GM18502 (cell line): ENCODE results near the gene KRT17.
A peak's percentile ranks its signal among the peaks of the same experiment; 100 is the strongest.

Experiments used
- ATAC-seq: cut with Tn5 transposase; IDR thresholded peaks from one replicate; pipeline ENCODE4 v1.9.1; 2021; ENCODE audit warnings: mild to moderate bottlenecking; ENCODE audit not compliant: unreplicated experiment, poor library complexity

The KRT17 gene

DNA sequence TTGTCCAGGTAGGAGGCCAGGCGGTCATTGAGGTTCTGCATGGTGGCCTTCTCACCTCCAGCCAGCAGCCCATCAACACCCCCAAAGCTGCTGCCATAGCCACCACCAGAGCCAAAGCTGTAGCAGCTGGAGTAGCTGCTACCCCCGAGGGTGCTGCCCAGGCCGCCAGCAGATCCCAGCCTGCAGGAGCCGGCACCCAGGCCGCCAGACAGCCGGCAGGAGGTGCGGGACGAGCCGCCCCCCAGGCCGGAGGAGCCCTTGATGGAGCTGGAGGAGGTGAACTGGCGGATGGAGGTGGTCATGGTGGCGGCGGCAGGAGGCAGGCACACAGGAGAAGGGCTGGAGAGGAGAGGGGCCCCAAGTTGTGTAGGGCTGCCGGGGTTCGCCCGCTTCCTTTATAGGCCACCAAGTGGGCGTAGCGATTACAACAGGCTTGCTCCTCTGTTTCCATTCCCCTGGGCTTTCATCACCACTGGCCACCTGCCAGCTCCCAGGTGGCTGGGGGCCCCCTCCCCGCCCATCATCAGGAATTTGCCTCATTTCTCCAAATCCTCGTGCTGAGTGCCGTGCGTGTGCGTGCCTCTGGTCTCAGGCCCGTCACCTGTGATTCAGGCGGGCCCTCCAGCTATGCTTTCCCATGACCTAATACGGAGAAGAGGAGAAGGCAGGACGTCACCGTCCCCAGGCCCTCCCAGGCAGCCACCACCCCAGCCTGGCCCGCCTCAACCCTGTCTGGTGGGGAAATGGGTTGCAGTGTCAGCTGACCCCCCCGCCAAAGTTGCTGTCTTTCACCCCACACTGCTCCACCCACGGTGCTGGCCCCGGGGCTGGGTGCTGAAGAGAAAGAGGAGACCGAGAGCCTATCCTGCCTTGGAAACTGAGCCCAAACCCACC, at the start of gene KRT17:
KRT17 (minus strand) TSS at position 368 of the 894 bp plus-strand sequence; CDS start at position 302, 66 bp downstream.
- no peak for ATAC-seq

DNA sequence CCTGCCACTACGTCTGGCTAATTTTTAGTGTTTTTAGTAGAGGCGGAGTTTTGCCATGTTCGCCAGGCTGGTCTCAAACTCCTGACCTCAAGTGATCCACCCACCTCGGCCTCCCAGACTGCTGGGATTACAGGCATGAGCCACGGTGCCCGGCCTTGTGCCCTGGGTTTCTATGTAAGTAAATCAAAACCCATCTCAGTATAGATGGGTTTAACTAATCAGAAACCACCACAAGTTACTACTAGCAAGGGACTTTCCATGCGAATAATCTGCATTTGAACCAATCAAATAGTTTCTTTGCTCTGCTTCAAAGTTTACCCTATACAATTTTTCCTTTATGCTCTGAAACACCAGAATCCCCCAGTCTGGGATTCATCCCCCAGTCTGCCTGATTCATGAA, 47.8 kb upstream of the KRT17 start:
- ATAC-seq: no peak

DNA sequence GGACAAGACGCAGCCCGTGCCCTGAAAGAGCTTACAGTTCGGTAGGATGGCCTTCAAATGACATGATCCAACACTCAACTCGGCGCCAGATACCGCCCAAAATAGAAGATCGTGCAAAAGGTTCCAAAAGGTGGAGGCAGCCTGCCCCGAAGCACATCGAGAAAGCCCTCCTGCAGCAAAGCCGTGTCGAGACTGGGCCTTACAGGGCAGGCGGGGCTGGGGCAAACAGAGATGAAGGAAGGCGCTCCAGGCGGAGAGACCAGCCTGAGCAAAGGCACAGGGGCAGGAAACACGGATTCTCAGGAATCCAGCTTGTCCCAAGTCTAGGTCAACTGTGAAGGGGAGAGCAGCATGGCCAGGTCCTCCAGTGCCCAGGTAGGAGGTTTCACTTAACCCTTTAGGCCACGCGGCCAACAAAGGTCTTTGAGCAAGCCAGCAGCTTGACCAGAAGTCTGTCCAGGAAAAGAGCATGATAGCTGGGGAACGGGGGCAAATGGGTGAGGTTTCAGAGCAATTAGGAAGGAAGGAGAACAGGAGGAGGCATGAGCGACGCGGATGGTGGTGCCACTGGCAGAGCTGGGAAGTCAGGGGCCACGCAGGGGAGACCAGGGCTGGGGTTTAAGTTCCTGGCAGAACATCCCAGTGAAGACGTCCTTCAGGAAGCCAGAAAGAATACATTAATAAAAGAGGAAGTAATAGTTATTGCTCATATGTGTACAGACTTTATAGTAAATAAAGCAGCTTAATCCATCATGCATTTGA, 43.1 kb upstream of the KRT17 start:
- ATAC-seq: no peak

DNA sequence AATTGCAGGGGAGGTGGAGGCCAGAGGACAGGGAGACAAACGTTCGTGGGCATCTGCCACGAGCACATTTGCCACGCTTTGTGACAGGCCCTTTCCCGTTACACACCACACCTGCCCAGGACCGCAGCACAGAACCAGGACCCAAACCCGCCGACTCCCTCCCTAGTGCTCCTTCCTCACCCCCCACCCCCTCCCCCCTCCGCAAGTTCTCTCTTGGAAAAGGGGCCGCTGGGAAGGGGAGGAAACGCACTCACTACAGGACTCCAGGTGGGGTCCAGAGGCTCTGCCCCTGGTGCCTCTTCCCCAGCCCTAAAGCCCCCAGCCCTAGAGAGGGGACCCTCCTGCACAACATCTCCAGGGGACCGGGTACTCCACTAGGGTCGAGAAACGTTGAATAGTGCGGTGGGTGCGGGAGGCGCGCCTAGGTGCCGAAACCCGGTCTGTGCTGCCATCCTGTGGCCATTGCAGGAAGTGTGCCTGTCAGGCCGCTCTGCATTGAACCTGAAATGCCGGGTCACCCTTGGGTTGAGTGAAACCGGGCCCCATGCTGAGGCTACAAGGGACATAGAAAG, 42.4 kb upstream of the KRT17 start:
- ATAC-seq: peak; percentile 52

DNA sequence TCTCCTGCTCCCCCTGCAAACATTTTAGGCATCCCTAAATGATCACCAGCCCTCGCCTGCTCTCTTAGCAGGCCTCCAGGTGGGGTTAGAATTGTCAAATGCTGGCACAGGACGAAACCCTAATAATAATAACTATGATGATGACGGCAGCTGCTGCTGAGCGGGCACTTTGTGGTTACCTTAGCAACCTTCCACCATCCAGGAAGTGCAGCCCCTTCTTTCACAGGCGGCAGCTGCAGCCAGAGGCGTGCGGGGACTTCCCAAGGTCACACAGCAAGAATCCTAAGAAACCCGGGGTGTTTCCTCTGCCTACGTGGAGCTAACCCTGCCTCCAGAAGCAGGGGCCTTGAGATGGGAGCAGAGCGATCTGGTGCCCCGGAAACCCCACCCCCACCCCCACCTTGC, 41.9 kb upstream of the KRT17 start:
- peak; percentile 35 for ATAC-seq

DNA sequence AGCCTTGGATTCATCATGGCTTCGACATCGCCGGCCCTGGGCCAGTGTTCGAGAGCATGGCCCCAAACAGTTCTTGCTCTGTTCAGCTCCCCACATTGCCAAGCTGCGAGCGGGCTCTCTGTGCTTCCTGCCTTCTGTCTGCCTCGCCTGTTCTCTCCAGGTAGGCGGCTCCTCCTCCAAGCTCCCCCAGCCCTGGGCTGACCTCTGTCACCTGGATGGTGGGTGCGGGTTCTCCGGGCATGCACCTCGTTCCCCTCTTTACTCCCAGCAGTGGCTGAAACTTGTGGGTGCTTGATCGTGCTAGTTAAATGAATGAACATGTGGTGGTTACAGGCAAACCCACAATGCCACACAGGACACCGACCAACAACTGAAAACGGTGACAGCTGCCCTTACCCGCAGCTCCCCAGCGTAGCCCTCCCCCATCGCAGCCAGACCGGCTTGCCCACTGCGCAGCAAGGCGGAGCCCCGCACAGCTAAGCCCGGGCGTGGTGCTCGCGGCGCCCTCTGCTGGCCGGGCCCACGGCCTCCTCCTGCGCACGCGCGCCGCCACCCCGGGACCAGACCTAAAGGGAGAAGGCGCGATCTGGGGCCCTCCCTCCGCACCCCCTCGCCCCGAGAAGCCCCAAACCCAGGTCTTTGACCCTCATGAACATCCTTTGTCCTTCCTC, 41.3 kb upstream of the KRT17 start:
- peak; percentile 68 for ATAC-seq

DNA sequence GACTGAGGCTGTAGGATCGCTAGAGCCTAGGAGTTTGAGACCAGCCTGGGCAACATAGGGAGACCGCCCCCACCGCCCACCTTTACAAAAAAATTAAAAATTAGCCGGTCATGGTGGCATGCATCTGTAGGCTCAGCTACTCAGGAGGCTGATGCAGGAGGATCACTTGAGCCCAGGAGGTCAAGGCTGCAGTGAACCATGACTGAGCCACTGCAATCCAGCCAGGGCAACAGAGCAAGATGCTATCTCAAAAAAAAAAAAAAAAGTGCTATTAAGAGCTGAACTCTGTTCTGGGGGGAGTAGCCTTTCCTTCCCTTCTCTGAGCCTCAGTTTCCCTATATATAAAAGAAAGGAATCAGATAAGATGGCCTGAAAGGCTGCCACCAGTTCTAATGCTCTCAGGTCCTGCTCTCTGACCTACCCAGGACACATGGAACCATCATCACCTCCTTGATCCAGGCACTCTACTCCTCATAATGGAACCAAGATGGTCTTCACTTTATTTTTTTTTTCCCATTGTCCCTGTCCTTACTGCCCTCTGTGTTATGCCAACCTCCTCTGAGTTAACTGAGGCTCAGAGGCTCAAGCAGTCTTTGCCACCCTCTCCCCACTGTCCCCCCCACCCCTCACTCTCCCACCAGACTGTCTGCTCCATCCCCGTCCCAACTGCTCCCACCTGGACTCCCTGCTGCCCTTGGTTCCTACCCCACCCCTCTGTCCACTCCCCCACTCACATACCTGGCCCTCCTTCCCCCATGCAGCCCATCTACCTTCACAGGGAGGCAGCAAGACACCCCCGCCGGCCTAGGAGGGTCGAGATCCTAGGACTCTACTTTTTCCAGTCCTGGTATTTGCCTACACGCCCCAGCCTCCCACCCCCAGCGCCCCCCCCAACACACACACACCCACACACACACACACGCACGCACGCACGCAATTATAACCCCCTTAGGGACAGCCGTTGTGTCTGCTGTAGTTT, 40.5 kb upstream of the KRT17 start:
- ATAC-seq: no peak

DNA sequence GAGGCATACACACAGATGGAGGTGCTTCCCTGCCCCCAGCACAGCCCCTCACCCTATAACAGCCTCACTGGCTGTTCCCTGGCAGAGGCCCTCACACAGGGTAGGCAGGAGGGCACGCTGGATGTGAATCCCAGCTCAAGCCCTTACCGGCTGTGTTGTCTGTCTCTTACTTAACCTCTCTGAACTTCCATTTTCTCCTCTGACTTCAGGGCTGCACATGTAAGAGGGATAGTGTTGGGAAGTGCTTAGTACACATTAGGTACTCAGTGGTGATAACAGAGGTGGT, 39.7 kb upstream of the KRT17 start:
- no peak for ATAC-seq

DNA sequence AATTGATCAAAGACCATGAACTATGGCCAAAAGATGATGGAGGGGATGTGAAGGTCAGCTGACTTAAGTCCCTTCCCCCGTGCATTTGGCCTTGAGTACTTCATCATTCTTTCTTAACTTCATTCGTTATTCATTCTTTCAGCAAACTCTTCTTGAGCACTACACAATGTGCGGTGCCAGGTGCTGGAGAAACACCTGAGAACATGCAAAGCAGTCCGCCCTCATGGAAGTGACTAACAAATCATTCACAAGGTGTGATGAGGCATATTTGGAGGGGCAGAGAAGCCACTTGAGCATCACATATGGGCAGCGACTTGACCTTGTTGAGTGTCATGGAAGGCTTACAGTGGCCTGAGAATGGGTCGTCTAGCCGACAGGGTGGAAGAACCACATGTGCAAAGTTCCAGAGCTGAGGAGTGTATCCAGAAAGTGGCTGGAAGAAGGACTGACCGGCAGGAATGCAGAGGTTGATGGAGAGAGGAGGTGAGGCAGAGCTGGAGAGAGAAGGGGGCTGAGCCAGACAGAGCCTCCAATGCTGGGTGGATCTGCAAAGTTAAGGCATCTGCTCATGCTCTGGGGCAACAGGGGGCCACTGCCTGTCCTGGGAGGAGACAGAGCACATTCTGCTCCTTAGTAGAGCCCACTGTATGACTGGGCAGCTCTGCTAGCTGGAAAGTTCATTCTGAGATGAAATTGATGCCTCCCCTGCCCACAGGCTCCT, 39.2 kb upstream of the KRT17 start:
- ATAC-seq: no peak

DNA sequence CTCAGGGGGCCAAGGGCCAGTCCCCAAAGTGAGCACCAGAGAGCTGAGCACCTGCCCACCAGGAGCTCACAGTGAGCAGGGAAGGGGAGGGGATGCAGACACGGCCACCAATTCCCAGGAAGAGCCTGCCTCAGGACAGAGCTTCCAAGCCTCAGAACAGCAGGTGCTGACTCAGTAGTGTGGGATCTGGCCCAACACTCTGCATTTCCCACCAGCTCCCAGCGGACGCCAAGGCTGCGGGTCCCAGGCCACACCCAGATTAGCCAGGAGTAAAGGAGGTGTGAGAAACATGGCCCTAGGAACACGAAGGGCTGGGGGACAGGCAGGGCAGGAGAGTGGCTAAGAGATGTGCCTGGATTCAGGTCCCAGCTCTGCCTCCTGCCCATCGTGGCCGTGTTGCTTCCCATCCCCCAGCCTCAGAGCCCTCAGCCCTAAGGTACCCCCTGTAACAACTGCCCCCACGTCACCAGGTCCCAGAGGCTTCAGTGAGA, 35.9 kb upstream of the KRT17 start:
- no peak for ATAC-seq

DNA sequence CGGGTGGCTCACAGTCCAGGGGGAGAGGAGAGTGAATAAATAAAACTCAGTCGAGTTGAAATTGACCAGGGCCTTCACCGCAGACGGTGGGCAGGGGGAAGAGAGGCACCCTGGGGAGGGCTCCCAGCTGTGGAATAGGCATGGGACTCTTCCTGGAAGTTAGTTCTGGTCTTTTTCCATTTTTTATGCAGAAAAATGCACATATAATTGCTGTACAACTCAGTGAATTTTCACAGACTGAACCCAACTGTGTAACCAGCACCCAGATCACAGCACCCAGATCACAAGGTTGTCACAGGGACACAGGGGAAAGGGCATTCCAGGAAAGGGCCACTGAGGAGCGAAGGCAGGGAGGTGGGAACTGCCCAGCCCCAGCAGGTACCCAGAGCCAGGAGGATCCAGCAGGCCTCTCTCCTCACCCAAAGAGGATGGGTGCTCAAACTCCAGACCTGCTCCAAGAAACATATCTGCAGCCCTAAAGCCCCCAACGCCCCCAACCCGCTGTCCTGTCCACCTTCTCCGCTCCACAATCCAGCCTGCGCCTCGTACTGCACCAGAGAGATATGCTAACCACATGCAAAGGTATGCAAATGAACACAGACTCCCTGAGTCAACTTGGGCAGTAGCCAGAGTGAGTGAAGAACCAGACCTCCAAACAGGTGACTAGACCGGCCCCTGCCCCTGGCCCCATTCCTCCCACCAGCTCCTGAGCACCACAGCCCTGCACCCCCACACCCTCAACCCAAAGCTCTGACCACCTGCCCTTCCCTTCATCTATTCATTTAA, 35.2 kb upstream of the KRT17 start:
- ATAC-seq: no peak

DNA sequence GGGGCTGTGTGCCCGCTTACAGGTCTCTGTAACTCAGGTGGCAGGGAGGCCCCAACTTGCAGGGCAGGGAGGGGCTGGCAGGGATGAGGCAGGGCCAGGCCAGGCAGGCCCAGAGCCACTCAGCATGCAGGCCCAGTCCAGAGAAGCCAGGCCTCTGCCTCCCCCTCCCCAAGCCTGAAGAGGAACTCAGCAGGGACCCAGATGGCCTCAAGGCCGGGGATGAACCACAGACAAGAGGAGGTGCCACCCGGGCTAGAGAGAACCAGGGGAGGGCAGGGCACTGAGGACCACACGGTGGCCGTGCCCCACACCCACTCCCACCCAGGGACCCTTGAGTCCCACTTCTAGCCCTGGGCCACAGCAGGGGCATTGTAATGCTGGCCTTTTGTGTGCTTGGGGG, 34.5 kb upstream of the KRT17 start:
- ATAC-seq: no peak

DNA sequence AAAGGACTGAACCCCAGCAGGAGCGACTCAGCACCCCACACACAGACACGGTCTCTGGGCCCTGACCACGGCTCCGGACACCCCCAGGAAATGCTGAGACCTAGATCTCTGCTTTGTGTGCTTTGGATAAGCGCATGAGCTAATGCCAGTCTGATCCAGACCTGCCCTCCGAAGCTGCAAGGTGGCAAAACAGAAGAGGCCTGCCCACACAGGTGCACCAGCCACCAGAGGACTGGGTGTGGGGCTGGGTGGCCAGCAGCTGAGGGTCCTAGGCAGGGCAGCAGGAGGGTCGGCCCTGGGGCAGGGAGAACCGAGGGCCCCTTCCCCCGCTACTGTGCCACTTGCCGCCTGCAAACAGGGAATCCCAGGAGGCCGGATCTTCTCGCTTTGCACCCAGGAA, 33.6 kb upstream of the KRT17 start:
- ATAC-seq: no peak

DNA sequence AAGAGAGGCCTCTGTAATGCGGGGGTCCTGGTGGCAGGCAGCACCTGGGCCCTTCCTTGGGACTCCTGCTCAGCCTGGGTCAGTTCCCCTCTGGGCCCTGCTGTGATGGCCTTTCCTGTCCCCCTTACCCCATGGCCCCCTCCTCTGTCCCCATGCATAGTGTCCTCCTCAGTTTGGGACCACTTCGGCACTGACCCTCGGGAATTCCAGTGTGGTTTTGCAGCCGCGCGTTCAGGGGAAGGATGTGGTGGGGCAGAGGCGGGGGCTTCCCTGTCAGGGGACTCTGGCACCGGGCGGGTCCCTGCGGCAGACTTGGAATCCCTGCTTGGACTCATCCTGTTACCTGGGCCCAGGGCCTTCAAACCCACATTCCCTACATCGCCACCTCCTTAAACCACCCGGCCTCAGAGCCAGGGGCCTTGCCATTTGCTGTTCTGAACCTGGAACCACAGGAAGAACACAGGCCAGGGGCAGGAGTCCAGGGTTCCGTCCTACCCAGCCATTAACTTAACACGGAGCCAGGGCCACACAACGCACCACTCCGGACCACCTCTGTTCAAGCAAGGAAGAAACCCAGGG, 32.9 kb upstream of the KRT17 start:
- no peak for ATAC-seq

DNA sequence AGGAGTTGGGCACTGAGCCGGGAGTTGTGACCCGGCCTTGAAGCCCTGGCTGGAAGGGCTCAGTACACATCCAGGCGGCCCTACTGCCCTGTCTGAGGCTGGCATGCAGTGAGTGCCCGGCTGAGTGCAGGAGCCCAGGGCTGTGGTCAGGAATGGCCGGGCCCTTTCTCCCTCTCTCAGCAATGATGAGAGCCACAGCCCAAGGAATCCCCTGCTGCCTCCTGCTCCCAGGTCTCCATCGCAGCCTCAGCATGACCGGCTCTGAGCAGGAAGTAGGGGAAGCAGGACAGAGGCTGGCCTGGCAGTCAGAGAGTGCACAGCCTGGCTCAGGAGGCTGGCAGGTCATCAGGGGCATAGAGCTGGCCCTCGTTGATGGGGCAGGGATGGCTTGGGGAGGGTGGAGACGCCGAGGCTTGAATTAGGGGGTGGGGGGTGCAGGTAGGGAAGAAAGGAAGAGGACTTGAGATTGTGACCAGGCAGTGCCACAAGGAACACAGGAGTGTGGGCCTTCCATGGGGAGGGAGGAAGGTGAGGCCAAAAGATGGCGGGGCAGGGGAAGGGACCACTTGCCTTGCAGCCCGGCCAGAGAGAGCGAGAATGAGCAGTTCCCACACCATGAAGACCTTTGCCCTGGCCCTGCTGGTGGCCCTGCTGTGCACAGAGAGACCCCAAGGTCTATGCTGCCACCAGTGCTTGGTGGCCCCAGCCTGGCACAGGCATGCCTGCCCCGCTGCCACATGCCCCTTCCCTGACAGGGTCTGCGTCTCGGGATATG, 32.1 kb upstream of the KRT17 start:
- ATAC-seq: no peak

DNA sequence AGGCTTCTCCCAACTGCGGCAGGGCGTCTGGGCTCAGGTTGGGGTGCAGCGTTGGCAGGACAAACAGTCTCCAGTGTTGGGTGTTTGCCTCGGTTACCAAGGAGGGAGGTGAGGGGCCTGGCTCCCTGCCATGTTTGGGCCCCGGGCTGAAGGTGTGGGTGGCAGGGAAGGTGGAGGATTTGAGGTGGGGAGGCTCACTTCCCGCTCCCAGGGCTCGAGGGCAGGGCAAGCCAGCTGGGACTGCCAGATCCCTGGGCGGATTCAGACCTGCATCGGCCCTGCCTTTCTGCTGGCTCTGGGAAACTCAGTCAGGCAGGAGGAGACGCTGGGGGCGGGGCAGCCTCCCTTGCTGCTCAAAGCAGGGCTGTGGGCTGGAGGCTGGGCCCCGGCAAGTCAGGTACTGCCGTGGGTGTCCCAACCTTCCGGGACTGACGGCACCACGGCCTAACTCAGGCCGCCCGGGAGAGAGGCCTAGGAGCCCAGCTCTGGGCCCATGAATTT, 31.3 kb upstream of the KRT17 start:
- no peak for ATAC-seq
